IMR-90 (cell line): ENCODE results near the gene NECAB2.

Experiments used
- CTCF ChIP-seq: conservative IDR thresholded peaks from 2 replicates; pipeline ENCODE4 v1.5.1; 2012; ENCODE audit warnings: mild to moderate bottlenecking, low read depth, low read length, improper control_type of control experiment
- FOS ChIP-seq: fragments of 150-350 bp; IDR thresholded peaks from 2 replicates; pipeline ENCODE4 v1.6.1; 2016; ENCODE audit warnings: low read depth, low read length
- MXI1 ChIP-seq: IDR thresholded peaks from 2 replicates; pipeline ENCODE4 v1.6.1; 2012; ENCODE audit warnings: low read depth, mild to moderate bottlenecking, low read length, moderate library complexity, borderline replicate concordance
- POLR2A ChIP-seq: IDR thresholded peaks from 2 replicates; pipeline ENCODE4 v1.6.1; 2012; ENCODE audit warnings: mild to moderate bottlenecking, low read depth, low read length

GRCh38 chr16:83952587-83952939 lies 15.5 kb upstream of the NECAB2 start:
- no peak for TF ChIP-seq CTCF
- TF ChIP-seq MXI1, result no peak
- no peak for TF ChIP-seq FOS
- no peak for TF ChIP-seq POLR2A
